ENCODE measurements around the gene PSME3IP1.

The PSME3IP1 gene

DNA sequence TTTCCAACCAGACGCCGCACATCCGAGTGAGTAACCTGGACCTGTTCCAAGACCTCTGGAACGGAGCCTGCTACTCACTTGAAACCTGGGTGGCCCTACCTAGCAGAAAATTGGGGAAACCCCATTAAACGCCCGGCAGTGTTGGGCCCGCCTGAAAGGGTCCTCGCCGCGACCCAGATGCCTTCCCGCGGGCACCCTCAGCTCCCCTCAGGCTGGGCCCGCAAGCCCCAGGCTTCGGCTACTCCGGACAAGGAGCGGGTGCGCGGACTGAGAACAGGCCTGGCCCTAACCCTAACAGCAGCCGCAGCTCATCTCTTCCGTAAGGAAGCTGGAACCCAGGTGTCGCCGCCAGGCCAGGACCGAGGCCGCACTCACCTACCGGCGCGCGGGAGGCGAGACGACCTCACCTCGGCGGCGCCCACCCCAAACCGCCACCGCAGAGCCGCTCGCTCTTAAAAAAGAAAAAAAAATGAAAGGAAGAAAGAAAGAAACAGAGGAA lies 344 bp downstream of the PSME3IP1 start:
- TF ChIP-seq FOXP2 (optimal IDR thresholded peaks at IDR 0.05; ENCODE audit: borderline replicate concordance, extremely low read depth, extremely low read length, insufficient read depth), result no peak
- TF ChIP-seq SIN3A (IDR thresholded peaks at IDR 0.05; ENCODE audit: borderline replicate concordance, insufficient read depth, low read length), result no peak
- no peak for TF ChIP-seq TAF1 (IDR thresholded peaks at IDR 0.05; ENCODE audit: borderline replicate concordance, insufficient read depth, low read length)
- TF ChIP-seq POLR2AphosphoS5 (IDR thresholded peaks at IDR 0.05; ENCODE audit: low read depth, low read length), result no peak
- TF ChIP-seq, protein P1, sequence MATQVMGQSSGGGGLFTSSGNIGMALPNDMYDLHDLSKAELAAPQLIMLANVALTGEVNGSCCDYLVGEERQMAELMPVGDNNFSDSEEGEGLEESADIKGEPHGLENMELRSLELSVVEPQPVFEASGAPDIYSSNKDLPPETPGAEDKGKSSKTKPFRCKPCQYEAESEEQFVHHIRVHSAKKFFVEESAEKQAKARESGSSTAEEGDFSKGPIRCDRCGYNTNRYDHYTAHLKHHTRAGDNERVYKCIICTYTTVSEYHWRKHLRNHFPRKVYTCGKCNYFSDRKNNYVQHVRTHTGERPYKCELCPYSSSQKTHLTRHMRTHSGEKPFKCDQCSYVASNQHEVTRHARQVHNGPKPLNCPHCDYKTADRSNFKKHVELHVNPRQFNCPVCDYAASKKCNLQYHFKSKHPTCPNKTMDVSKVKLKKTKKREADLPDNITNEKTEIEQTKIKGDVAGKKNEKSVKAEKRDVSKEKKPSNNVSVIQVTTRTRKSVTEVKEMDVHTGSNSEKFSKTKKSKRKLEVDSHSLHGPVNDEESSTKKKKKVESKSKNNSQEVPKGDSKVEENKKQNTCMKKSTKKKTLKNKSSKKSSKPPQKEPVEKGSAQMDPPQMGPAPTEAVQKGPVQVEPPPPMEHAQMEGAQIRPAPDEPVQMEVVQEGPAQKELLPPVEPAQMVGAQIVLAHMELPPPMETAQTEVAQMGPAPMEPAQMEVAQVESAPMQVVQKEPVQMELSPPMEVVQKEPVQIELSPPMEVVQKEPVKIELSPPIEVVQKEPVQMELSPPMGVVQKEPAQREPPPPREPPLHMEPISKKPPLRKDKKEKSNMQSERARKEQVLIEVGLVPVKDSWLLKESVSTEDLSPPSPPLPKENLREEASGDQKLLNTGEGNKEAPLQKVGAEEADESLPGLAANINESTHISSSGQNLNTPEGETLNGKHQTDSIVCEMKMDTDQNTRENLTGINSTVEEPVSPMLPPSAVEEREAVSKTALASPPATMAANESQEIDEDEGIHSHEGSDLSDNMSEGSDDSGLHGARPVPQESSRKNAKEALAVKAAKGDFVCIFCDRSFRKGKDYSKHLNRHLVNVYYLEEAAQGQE (IDR thresholded peaks at IDR 0.05; ENCODE audit: insufficient read depth in 1 of 2, low read depth in 2 of 2, low read length in 2 of 2), result no peak

DNA sequence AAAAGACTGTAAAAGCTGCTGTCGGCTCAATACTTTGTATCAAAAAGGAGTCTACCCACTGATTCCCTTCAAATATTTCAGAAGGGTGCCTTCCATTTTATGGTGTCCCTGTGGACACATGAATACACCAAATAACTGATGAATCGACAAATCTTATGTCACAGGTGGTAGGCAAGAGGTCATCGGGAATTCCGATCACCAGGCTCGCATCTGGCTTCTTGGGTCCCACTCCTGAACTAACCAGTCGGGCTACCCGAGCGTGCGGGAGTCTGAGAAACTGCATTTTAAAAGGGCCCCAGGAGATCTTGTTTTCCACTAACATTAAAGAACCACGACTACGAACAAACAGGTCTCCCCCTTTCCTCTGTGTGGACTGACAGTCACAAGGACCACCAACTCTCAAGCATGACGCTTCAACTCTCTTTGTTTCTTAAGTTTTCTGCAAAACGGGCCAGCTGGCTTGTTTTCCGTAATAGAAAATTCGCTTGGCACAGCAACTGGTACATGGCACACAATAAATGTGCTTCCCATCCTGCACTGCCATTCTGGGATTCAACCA lies 873 bp downstream of the PSME3IP1 start:
- no peak for TF ChIP-seq FOXP2 (optimal IDR thresholded peaks at IDR 0.05; ENCODE audit: borderline replicate concordance, extremely low read depth, extremely low read length, insufficient read depth)
- TF ChIP-seq TAF1 (IDR thresholded peaks at IDR 0.05; ENCODE audit: borderline replicate concordance, insufficient read depth, low read length), result no peak
- no peak for TF ChIP-seq POLR2AphosphoS5 (IDR thresholded peaks at IDR 0.05; ENCODE audit: low read depth, low read length)
- TF ChIP-seq, protein P1 (IDR thresholded peaks at IDR 0.05; ENCODE audit: insufficient read depth in 1 of 2, low read depth in 2 of 2, low read length in 2 of 2), result no peak
- TF ChIP-seq SIN3A (IDR thresholded peaks at IDR 0.05; ENCODE audit: borderline replicate concordance, insufficient read depth, low read length), result no peak

DNA sequence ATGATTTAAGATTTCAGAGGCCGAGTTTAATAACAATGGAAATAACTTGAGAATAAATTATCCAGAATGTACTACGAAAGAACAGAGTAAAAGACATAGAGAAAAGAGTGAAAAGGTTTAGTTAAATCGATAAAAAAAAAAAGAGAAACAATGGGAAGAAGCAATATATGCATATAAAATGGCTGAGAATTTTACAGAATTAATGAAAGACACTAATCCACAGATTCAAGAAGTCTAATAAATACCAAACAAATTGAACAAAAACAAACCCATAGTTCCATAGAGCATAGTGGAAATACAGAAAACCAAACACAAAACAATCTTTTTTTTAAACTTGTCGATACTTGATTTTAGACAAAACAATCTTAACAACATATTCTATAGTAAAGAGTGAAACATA lies 1.7 kb downstream of the PSME3IP1 start:
- no peak for TF ChIP-seq SIN3A (IDR thresholded peaks at IDR 0.05; ENCODE audit: borderline replicate concordance, insufficient read depth, low read length)
- TF ChIP-seq, protein P1 (IDR thresholded peaks at IDR 0.05; ENCODE audit: insufficient read depth in 1 of 2, low read depth in 2 of 2, low read length in 2 of 2), result no peak
- no peak for TF ChIP-seq TAF1 (IDR thresholded peaks at IDR 0.05; ENCODE audit: borderline replicate concordance, insufficient read depth, low read length)
- no peak for TF ChIP-seq POLR2AphosphoS5 (IDR thresholded peaks at IDR 0.05; ENCODE audit: low read depth, low read length)
- no peak for TF ChIP-seq FOXP2 (optimal IDR thresholded peaks at IDR 0.05; ENCODE audit: borderline replicate concordance, extremely low read depth, extremely low read length, insufficient read depth)

DNA sequence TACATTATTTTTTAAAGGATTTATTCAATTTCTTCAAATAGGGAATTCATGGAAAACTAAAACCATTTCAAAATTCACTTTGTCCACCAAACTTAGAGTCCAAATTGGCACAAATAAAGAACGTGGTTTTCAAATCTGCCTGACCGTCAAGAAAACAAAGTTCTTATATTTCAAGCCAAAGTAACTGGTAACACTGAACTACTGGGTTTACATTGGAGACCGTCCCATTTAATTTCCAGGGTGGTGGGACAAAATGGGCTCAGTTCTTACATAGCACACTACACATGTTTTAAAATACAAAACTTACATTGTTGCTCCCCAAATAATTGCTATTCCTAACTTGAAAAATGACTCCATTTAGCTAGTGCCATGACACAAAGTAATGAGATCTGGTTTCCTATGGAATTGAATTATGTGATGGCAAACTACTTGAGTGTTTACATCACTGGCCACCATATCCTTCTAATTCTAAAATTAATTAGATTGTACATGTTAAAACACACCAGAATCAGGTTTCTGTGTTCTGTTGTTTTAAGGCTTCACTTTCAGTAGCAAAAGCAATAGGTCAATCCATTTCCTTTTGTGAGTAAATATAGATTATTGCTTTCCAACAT lies 6.5 kb downstream of the PSME3IP1 start:
- TF ChIP-seq FOXP2 (optimal IDR thresholded peaks at IDR 0.05; ENCODE audit: borderline replicate concordance, extremely low read depth, extremely low read length, insufficient read depth), result no peak
- TF ChIP-seq SIN3A (IDR thresholded peaks at IDR 0.05; ENCODE audit: borderline replicate concordance, insufficient read depth, low read length), result no peak
- TF ChIP-seq, protein P1 (IDR thresholded peaks at IDR 0.05; ENCODE audit: insufficient read depth in 1 of 2, low read depth in 2 of 2, low read length in 2 of 2), result no peak
- no peak for TF ChIP-seq POLR2AphosphoS5 (IDR thresholded peaks at IDR 0.05; ENCODE audit: low read depth, low read length)
- no peak for TF ChIP-seq TAF1 (IDR thresholded peaks at IDR 0.05; ENCODE audit: borderline replicate concordance, insufficient read depth, low read length)

All from PFSK-1 (cell line).